Ishikawa (cell line): ENCODE data around the gene CPAMD8.

Experiments used
- CEBPB ChIP-seq: IDR thresholded peaks from 2 replicates; pipeline ENCODE4 v1.6.1; 2012
- CREB1 ChIP-seq: IDR thresholded peaks from 2 replicates; pipeline ENCODE4 v1.6.1; 2012; ENCODE audit warnings: low read depth
- EGR1 ChIP-seq: IDR thresholded peaks from 2 replicates; pipeline ENCODE4 v1.6.1; 2012
- EP300 ChIP-seq: IDR thresholded peaks from 2 replicates; pipeline ENCODE4 v1.6.1; 2012; ENCODE audit warnings: borderline replicate concordance
- FOXM1 ChIP-seq: IDR thresholded peaks from 2 replicates; pipeline ENCODE4 v1.6.1; 2012; ENCODE audit warnings: low read depth, borderline replicate concordance
- NFIC ChIP-seq: IDR thresholded peaks from 2 replicates; pipeline ENCODE4 v1.6.1; 2012
- RAD21 ChIP-seq: IDR thresholded peaks from 2 replicates; pipeline ENCODE4 v1.6.1; 2012; ENCODE audit warnings: low read depth
- TAF1 ChIP-seq: IDR thresholded peaks from 2 replicates; pipeline ENCODE4 v1.6.1; 2012; ENCODE audit warnings: low read depth, mild to moderate bottlenecking
- TCF12 ChIP-seq: IDR thresholded peaks from 2 replicates; pipeline ENCODE4 v1.6.1; 2012; ENCODE audit warnings: low read depth
- TEAD4 ChIP-seq: IDR thresholded peaks from 2 replicates; pipeline ENCODE4 v1.6.1; 2012
- YY1 ChIP-seq: IDR thresholded peaks from 2 replicates; pipeline ENCODE4 v1.6.1; 2012; ENCODE audit warnings: low read depth
- ZBTB7A ChIP-seq: IDR thresholded peaks from 2 replicates; pipeline ENCODE4 v1.6.1; 2012; ENCODE audit warnings: low read depth
- TF ChIP-seq, protein P1 (sequence below): IDR thresholded peaks from 2 replicates; pipeline ENCODE4 v1.6.1; 2012
- TF ChIP-seq, protein P2 (sequence below): IDR thresholded peaks from 2 replicates; pipeline ENCODE4 v1.6.1; 2012
- TF ChIP-seq, protein P3 (sequence below): IDR thresholded peaks from 2 replicates; pipeline ENCODE4 v1.6.1; 2012; ENCODE audit warnings: low read depth, mild to moderate bottlenecking

CPAMD8 gene

DNA sequence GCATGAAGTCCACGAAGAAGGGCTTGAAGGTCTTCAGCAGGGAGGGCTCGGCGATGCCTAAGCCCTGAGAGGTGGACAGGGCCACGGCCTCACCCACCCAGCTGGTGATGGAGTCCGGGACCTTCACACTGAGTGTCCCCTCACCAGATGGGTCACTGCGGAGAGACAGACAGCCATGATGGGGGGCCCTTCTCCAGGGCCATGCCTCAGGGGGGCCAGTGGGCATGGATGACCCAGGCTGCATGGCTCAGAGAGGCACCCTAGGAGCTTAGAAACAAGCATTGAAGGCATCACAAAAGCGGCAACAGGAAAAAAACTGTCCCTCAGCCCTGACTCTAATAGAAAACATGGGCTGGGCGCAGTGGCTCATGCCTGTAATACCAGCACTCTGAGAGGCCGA, 74.6 kb downstream of the CPAMD8 start:
- TF ChIP-seq CEBPB (no peak), TCF12 (no peak), EGR1 (no peak), NFIC (no peak), CREB1 (no peak), YY1 (no peak), FOXM1 (no peak), TAF1 (no peak), RAD21 (no peak), ZBTB7A (no peak), TEAD4 (no peak), EP300 (no peak)
- TF ChIP-seq, protein P1, sequence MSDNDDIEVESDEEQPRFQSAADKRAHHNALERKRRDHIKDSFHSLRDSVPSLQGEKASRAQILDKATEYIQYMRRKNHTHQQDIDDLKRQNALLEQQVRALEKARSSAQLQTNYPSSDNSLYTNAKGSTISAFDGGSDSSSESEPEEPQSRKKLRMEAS, result no peak
- TF ChIP-seq, protein P2, sequence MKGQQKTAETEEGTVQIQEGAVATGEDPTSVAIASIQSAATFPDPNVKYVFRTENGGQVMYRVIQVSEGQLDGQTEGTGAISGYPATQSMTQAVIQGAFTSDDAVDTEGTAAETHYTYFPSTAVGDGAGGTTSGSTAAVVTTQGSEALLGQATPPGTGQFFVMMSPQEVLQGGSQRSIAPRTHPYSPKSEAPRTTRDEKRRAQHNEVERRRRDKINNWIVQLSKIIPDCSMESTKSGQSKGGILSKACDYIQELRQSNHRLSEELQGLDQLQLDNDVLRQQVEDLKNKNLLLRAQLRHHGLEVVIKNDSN, result no peak
- TF ChIP-seq, protein P3, sequence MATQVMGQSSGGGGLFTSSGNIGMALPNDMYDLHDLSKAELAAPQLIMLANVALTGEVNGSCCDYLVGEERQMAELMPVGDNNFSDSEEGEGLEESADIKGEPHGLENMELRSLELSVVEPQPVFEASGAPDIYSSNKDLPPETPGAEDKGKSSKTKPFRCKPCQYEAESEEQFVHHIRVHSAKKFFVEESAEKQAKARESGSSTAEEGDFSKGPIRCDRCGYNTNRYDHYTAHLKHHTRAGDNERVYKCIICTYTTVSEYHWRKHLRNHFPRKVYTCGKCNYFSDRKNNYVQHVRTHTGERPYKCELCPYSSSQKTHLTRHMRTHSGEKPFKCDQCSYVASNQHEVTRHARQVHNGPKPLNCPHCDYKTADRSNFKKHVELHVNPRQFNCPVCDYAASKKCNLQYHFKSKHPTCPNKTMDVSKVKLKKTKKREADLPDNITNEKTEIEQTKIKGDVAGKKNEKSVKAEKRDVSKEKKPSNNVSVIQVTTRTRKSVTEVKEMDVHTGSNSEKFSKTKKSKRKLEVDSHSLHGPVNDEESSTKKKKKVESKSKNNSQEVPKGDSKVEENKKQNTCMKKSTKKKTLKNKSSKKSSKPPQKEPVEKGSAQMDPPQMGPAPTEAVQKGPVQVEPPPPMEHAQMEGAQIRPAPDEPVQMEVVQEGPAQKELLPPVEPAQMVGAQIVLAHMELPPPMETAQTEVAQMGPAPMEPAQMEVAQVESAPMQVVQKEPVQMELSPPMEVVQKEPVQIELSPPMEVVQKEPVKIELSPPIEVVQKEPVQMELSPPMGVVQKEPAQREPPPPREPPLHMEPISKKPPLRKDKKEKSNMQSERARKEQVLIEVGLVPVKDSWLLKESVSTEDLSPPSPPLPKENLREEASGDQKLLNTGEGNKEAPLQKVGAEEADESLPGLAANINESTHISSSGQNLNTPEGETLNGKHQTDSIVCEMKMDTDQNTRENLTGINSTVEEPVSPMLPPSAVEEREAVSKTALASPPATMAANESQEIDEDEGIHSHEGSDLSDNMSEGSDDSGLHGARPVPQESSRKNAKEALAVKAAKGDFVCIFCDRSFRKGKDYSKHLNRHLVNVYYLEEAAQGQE, result no peak

DNA sequence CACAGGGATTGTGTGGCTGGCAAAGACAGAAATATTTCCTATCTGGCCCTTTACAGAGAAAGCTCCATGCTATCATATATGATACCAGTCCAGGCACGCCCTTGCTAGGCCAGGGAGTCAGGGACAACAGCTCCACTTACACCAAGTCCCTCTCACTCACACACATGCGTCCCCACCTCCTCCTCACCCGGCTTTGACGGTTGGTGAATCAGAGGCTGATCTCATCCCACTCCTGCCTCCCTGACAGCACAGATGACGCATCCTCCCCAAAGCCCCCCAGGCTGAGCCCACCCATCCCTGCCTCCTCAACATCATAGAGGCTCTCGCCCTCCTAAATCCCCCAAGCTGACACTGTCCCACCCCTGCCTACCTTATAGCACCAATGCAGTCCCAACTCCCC, 75.1 kb downstream of the CPAMD8 start:
- TF ChIP-seq TEAD4 (no peak), EGR1 (no peak), TAF1 (no peak), FOXM1 (no peak), EP300 (no peak), NFIC (no peak), CEBPB (no peak), TCF12 (no peak), YY1 (no peak), RAD21 (no peak), ZBTB7A (no peak), CREB1 (no peak)
- TF ChIP-seq, protein P1, result no peak
- TF ChIP-seq, protein P2, result no peak
- TF ChIP-seq, protein P3, result no peak

DNA sequence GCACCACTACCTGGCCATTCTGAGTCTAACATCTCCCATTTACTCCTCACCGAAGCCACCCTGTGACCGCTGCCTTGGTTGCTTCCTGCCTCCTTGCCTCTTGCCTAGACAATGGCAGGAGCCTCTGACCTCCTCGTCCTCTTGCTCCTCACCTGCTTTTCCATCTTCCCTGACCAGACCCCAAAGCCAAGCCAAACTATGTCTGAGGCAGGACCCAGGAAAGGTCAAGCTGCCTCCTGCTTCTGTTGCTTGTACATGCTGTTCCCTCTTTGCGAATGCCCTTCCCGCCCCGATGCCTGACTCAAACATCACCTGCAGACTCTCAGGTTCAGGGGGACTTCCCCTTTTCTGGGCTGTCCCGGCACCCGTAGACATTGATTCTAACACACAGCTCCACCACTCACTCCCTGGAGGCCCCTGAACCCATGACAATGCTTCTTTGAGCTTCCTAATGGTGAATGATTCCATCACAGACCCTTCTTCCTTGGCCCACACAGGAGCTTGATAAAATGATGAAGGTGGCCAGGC, 77.0 kb downstream of the CPAMD8 start:
- TF ChIP-seq TCF12, result no peak
- TF ChIP-seq CEBPB, result no peak
- TF ChIP-seq, protein P1, result no peak
- no peak for TF ChIP-seq ZBTB7A
- no peak for TF ChIP-seq TAF1
- TF ChIP-seq YY1, result no peak
- TF ChIP-seq EP300, result no peak
- TF ChIP-seq RAD21, result no peak
- no peak for TF ChIP-seq EGR1
- no peak for TF ChIP-seq FOXM1
- TF ChIP-seq CREB1, result no peak
- no peak for TF ChIP-seq NFIC

DNA sequence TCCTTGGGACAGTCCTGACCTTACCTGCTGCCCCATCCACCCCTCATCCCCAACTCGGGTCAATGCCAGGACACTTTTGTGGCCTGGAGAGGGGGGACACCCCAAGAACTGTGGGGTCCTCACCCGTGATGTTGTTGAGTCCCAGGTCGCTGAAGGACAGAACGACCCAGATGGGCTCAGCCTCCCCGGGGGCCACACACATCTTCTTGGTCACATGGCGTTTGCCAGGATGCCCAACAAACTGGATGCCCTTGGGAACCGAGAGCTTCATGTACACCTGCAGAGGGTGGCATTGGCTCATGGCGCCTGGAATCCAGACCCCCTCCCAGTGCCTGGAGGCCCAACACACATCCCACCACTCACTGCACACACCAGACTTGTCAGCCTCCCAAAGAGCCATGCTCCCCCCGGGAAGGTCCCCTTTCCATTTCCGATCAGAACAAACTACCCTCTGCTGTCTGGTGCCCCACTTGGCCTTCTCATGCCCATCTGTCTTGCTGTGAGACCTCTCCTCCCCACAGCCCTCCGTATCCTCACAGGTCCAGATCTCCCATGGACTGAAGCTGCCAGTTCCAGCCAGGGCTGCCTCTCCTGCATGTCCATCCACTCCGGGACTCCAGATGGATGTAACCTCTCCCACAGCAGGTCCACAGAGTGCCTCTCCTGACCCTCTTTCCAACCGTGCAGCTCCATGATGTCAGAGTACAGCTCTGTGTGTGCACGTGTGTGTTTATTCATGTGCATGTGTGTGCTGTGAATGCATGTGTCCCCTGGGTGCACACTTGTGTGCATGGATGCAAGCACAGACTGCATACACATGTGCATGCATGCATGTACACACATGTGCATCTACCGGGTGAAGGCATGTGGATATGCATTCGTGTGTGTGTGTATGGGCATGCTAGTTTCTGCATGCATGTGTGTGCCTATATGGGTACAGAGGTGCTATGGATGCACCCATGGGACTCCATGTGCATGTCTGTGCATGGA, 79.4 kb downstream of the CPAMD8 start:
- TF ChIP-seq, protein P1, result no peak
- TF ChIP-seq, protein P2, result no peak
- TF ChIP-seq FOXM1 (no peak), RAD21 (no peak), TAF1 (no peak), NFIC (no peak), CEBPB (no peak), ZBTB7A (no peak), CREB1 (no peak), YY1 (no peak)
- TF ChIP-seq, protein P3, result no peak
